Loucy (cell line): ENCODE data around the gene H3-3A.

Source experiments
- CTCF ChIP-seq: fragments of 200-600 bp; sonication (generic); conservative IDR thresholded peaks from 2 replicates; pipeline ENCODE4 v1.5.1; 2014; ENCODE audit warnings: mild to moderate bottlenecking, antibody characterized with exemption, low read length
- EZH2phosphoT487 ChIP-seq: fragments of 200-600 bp; IDR thresholded peaks from 2 replicates; pipeline ENCODE4 v1.6.1; 2018; ENCODE audit warnings: antibody characterized with exemption, mild to moderate bottlenecking, moderate library complexity, borderline replicate concordance

GRCh38 chr1:226086776-226087175 lies 24.3 kb downstream of the H3-3A start:
- TF ChIP-seq CTCF (no peak), EZH2phosphoT487 (no peak)
